ENCODE data around the gene SLC25A40. TPM values are rescaled to one million over a fixed set of nuclear protein-coding genes. Genes with fewer than 3 reads are reported as not detected.
A peak's percentile ranks its signal among the peaks of the same experiment; 100 is the strongest.

The SLC25A40 gene
- total and polyA plus RNA-seq, 4 donors: 6.4 to 36.6 (median 16.7) TPM

GRCh38 chr7:87882151-87882937 is 6.2 kb upstream of the SLC25A40 start:
- 93 to 94% methylated on average over 4 of the region's 4 CpGs for WGBS, 2 donors
- H3K27me3 ChIP-seq (ENCODE audit: control insufficient read depth in 3 of 3, insufficient read depth in 3 of 3, low read length in 2 of 3): no peaks in the 10 kb centered on the region
- DNase-seq: no peak
- H3K27ac ChIP-seq (ENCODE audit: low read depth in 1 of 2, low read length in 1 of 2): no peak overlapping the region
- peaks cover 0 to 5% (median 3%) of the 10 kb centered on the region in 4 donors for H3K36me3 ChIP-seq (ENCODE audit: control insufficient read depth in 4 of 4, insufficient read depth in 4 of 4, low read length in 4 of 4)
- H3K9ac ChIP-seq (ENCODE audit: insufficient read depth in 1 of 2, low read length in 2 of 2): no peak overlapping the region
- H3K4me3 ChIP-seq: no peak overlapping the region
- no peak for ATAC-seq (ENCODE audit: insufficient read depth, low FRiP score)
- no peak for TF ChIP-seq CTCF (IDR thresholded peaks at IDR 0.05; ENCODE audit: control extremely low read depth, extremely low read depth)
- peaks cover 0 to 11% (median 0%) of the 10 kb centered on the region in 5 donors for H3K4me1 ChIP-seq (ENCODE audit: control insufficient read depth in 5 of 5, insufficient read depth in 5 of 5, low read length in 5 of 5)
- H3K9me3 ChIP-seq (ENCODE audit: control insufficient read depth in 4 of 4, insufficient read depth in 3 of 4, low read length in 3 of 4): no peaks in the 10 kb centered on the region

GRCh38 chr7:87878208-87878735 is 2.1 kb upstream of the SLC25A40 start:
- no peak for TF ChIP-seq CTCF (IDR thresholded peaks at IDR 0.05; ENCODE audit: control extremely low read depth, extremely low read depth)
- H3K4me1 ChIP-seq (ENCODE audit: control insufficient read depth in 5 of 5, insufficient read depth in 5 of 5, low read length in 5 of 5): peaks cover 0 to 20% (median 0%) of the 10 kb centered on the region in 5 donors
- WGBS, 2 donors: 60 to 72% methylated on average over 3 of the region's 3 CpGs
- no peaks in the 10 kb centered on the region for H3K9me3 ChIP-seq (ENCODE audit: control insufficient read depth in 4 of 4, insufficient read depth in 3 of 4, low read length in 3 of 4)
- DNase-seq: peak in 2 of 3 donors; percentile 25 to 31
- peak overlapping the region in 1 of 2 donors; percentile 96 for H3K9ac ChIP-seq (ENCODE audit: insufficient read depth in 1 of 2, low read length in 2 of 2)
- no peak for ATAC-seq (ENCODE audit: insufficient read depth, low FRiP score)
- H3K4me3 ChIP-seq: no peak overlapping the region
- H3K27ac ChIP-seq (ENCODE audit: low read depth in 1 of 2, low read length in 1 of 2): no peak overlapping the region
- H3K27me3 ChIP-seq (ENCODE audit: control insufficient read depth in 3 of 3, insufficient read depth in 3 of 3, low read length in 2 of 3): no peaks in the 10 kb centered on the region
- peaks cover 0 to 5% (median 0%) of the 10 kb centered on the region in 4 donors for H3K36me3 ChIP-seq (ENCODE audit: control insufficient read depth in 4 of 4, insufficient read depth in 4 of 4, low read length in 4 of 4)

- H3K27ac ChIP-seq (ENCODE audit: low read depth in 1 of 2, low read length in 1 of 2): no peak overlapping the region
- peaks cover 0 to 5% (median 0%) of the 10 kb centered on the region in 4 donors for H3K36me3 ChIP-seq (ENCODE audit: control insufficient read depth in 4 of 4, insufficient read depth in 4 of 4, low read length in 4 of 4)
- H3K4me1 ChIP-seq (ENCODE audit: control insufficient read depth in 5 of 5, insufficient read depth in 5 of 5, low read length in 5 of 5): peaks cover 0 to 20% (median 0%) of the 10 kb centered on the region in 5 donors
- DNase-seq: peak in 2 of 3 donors; percentile 25 to 45
- WGBS, 2 donors: 12 to 13% methylated on average over 10 of the region's 10 CpGs
- TF ChIP-seq CTCF (IDR thresholded peaks at IDR 0.05; ENCODE audit: control extremely low read depth, extremely low read depth): no peak
- H3K9ac ChIP-seq (ENCODE audit: insufficient read depth in 1 of 2, low read length in 2 of 2): peak overlapping the region; percentile 90 to 96
- no peak overlapping the region for H3K4me3 ChIP-seq
- no peak for ATAC-seq (ENCODE audit: insufficient read depth, low FRiP score)
- no peaks in the 10 kb centered on the region for H3K27me3 ChIP-seq (ENCODE audit: control insufficient read depth in 3 of 3, insufficient read depth in 3 of 3, low read length in 2 of 3)
- no peaks in the 10 kb centered on the region for H3K9me3 ChIP-seq (ENCODE audit: control insufficient read depth in 4 of 4, insufficient read depth in 3 of 4, low read length in 3 of 4)
Observed at GRCh38 chr7:87877366-87878040, 1.3 kb upstream of the SLC25A40 start.
